ENCODE results near the gene TBL2.

DNA sequence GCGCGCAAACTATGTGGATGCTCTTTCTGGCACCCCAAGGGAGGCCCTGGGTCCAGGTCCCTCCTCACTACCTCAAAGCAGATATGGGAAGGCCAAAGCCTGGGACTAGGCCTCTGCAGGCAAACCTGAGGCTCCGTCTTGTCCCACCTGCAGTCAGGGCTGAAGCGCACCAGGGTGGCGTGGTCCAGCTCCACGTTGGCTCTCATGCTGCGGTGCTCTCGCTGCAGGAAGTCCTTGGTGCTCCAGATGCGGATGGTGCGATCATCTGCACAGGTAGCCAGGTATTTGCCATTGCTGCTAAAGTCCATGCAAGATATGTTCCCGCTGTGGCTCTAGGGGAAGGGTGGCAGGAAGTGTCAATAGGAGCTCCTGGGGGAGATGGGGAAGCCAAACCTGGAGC, 4.6 kb downstream of the TBL2 start:
- no peak for TF ChIP-seq CTCF (IDR thresholded peaks at IDR 0.05)
- no peak for TF ChIP-seq EZH2 (IDR thresholded peaks at IDR 0.05; ENCODE audit: borderline replicate concordance, insufficient read depth, low read depth, low read length, poor library complexity, severe bottlenecking)
